ENCODE data around the gene MAFF. TPM values are rescaled to one million over a fixed set of nuclear protein-coding genes. Genes with fewer than 3 reads are reported as not detected.

The MAFF gene
- total RNA-seq, 1 experiment from 2014 or later = 4.6 TPM

DNA sequence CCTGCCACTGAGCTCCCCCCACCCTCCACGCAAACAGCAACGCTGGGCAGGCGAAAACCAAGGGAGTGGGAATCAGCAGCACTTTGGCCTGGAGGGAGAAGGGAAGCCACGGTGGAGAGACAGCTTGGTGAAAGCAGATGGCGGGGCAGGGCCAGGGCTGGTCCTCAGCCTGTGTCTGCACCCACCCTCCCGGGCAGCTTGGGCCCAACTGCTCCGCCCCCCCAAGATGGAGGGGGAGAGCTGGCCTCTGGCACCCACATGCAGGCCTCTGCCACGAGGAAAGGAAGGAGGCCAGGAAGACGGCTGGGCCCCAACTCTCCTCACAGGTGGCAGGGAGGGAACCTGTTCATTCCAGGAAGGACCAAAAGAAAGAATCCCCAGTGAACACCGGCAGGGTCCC lies 17.8 kb downstream of the MAFF start:
- no peaks in the 10 kb centered on the region for H3K27me3 Mint-ChIP-seq (ENCODE audit: low read depth)
- no peaks in the 10 kb centered on the region for H3K9me3 Mint-ChIP-seq
- ATAC-seq (no peak), DNase-seq (ENCODE audit: low spot score) (no peak)
- TF ChIP-seq, protein P1, sequence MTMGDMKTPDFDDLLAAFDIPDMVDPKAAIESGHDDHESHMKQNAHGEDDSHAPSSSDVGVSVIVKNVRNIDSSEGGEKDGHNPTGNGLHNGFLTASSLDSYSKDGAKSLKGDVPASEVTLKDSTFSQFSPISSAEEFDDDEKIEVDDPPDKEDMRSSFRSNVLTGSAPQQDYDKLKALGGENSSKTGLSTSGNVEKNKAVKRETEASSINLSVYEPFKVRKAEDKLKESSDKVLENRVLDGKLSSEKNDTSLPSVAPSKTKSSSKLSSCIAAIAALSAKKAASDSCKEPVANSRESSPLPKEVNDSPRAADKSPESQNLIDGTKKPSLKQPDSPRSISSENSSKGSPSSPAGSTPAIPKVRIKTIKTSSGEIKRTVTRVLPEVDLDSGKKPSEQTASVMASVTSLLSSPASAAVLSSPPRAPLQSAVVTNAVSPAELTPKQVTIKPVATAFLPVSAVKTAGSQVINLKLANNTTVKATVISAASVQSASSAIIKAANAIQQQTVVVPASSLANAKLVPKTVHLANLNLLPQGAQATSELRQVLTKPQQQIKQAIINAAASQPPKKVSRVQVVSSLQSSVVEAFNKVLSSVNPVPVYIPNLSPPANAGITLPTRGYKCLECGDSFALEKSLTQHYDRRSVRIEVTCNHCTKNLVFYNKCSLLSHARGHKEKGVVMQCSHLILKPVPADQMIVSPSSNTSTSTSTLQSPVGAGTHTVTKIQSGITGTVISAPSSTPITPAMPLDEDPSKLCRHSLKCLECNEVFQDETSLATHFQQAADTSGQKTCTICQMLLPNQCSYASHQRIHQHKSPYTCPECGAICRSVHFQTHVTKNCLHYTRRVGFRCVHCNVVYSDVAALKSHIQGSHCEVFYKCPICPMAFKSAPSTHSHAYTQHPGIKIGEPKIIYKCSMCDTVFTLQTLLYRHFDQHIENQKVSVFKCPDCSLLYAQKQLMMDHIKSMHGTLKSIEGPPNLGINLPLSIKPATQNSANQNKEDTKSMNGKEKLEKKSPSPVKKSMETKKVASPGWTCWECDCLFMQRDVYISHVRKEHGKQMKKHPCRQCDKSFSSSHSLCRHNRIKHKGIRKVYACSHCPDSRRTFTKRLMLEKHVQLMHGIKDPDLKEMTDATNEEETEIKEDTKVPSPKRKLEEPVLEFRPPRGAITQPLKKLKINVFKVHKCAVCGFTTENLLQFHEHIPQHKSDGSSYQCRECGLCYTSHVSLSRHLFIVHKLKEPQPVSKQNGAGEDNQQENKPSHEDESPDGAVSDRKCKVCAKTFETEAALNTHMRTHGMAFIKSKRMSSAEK (CRISPR knock-in tag; IDR thresholded peaks at IDR 0.05; ENCODE audit: borderline replicate concordance) = no peak
- TF ChIP-seq MYBL2 (CRISPR knock-in tag; IDR thresholded peaks at IDR 0.05) (no peak), JUN (CRISPR knock-in tag; IDR thresholded peaks at IDR 0.05) (no peak), CREB1 (CRISPR knock-in tag; IDR thresholded peaks at IDR 0.05) (no peak), ZNF423 (CRISPR knock-in tag; IDR thresholded peaks at IDR 0.05) (no peak), NFATC4 (CRISPR knock-in tag; IDR thresholded peaks at IDR 0.05) (no peak), ZNF138 (CRISPR knock-in tag; conservative IDR thresholded peaks at IDR 0.05) (no peak), FOXJ3 (CRISPR knock-in tag; IDR thresholded peaks at IDR 0.05; ENCODE audit: borderline replicate concordance) (no peak), TP53 (CRISPR knock-in tag; IDR thresholded peaks at IDR 0.05) (no peak), PRRX2 (CRISPR knock-in tag; IDR thresholded peaks at IDR 0.05) (no peak)
- TF ChIP-seq, protein P2, sequence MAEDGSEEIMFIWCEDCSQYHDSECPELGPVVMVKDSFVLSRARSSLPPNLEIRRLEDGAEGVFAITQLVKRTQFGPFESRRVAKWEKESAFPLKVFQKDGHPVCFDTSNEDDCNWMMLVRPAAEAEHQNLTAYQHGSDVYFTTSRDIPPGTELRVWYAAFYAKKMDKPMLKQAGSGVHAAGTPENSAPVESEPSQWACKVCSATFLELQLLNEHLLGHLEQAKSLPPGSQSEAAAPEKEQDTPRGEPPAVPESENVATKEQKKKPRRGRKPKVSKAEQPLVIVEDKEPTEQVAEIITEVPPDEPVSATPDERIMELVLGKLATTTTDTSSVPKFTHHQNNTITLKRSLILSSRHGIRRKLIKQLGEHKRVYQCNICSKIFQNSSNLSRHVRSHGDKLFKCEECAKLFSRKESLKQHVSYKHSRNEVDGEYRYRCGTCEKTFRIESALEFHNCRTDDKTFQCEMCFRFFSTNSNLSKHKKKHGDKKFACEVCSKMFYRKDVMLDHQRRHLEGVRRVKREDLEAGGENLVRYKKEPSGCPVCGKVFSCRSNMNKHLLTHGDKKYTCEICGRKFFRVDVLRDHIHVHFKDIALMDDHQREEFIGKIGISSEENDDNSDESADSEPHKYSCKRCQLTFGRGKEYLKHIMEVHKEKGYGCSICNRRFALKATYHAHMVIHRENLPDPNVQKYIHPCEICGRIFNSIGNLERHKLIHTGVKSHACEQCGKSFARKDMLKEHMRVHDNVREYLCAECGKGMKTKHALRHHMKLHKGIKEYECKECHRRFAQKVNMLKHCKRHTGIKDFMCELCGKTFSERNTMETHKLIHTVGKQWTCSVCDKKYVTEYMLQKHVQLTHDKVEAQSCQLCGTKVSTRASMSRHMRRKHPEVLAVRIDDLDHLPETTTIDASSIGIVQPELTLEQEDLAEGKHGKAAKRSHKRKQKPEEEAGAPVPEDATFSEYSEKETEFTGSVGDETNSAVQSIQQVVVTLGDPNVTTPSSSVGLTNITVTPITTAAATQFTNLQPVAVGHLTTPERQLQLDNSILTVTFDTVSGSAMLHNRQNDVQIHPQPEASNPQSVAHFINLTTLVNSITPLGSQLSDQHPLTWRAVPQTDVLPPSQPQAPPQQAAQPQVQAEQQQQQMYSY (CRISPR knock-in tag; IDR thresholded peaks at IDR 0.05) = no peak
- TF ChIP-seq, protein P3, sequence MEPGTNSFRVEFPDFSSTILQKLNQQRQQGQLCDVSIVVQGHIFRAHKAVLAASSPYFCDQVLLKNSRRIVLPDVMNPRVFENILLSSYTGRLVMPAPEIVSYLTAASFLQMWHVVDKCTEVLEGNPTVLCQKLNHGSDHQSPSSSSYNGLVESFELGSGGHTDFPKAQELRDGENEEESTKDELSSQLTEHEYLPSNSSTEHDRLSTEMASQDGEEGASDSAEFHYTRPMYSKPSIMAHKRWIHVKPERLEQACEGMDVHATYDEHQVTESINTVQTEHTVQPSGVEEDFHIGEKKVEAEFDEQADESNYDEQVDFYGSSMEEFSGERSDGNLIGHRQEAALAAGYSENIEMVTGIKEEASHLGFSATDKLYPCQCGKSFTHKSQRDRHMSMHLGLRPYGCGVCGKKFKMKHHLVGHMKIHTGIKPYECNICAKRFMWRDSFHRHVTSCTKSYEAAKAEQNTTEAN (CRISPR knock-in tag; IDR thresholded peaks at IDR 0.05) = no peak
- TF ChIP-seq, protein P4, sequence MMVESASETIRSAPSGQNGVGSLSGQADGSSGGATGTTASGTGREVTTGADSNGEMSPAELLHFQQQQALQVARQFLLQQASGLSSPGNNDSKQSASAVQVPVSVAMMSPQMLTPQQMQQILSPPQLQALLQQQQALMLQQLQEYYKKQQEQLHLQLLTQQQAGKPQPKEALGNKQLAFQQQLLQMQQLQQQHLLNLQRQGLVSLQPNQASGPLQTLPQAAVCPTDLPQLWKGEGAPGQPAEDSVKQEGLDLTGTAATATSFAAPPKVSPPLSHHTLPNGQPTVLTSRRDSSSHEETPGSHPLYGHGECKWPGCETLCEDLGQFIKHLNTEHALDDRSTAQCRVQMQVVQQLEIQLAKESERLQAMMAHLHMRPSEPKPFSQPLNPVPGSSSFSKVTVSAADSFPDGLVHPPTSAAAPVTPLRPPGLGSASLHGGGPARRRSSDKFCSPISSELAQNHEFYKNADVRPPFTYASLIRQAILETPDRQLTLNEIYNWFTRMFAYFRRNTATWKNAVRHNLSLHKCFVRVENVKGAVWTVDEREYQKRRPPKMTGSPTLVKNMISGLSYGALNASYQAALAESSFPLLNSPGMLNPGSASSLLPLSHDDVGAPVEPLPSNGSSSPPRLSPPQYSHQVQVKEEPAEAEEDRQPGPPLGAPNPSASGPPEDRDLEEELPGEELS (CRISPR knock-in tag; IDR thresholded peaks at IDR 0.05) = no peak
- no peak overlapping the region for H3K4me3 Mint-ChIP-seq
- peaks cover 24% of the 10 kb centered on the region for H3K4me1 Mint-ChIP-seq
- CTCF ChIA-PET = interaction anchor here (0.5 to 2.6 kb wide), 8 partner anchors 11 to 281 kb away, joined by 3 to 9 read pairs (median 5); partner anchors contain the start of gene MAFF
- POLR2A ChIA-PET = no interaction called here
- H3K36me3 Mint-ChIP-seq = peaks cover 5% of the 10 kb centered on the region
- H3K27ac Mint-ChIP-seq = peak overlapping the region; percentile 84; the same call in 1 of the 2 replicates

DNA sequence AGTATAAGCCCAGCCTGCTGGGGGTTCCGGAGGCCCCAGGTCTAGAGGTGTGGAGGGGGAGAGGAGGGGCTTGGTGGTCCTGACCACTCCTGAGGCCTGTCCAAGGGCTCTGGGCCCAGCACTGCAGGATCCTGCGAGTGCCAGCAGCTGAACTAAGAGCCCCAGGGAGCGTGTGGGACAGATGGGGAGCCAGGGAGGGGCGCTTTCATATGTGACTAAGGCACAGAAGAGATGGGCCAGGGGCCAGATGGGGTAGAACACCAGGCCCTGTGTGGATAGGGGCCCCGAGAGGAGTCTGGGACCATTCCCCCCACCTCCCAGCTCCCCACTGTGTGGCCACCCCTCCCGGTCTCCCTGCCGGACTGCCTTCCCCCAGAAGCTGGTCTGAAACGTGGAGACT lies 18.4 kb downstream of the MAFF start:
- peaks cover 20% of the 10 kb centered on the region for H3K4me1 Mint-ChIP-seq
- H3K27ac Mint-ChIP-seq = peak overlapping the region; percentile 32; the same call in 1 of the 2 replicates
- peaks cover 6% of the 10 kb centered on the region for H3K36me3 Mint-ChIP-seq
- ChIA-PET POLR2A (no interaction called here), CTCF (interaction anchor here (0.8 to 2.6 kb wide), 6 partner anchors 10 to 168 kb away, joined by 3 to 9 read pairs (median 5); partner anchors contain the start of gene MAFF)
- H3K27me3 Mint-ChIP-seq (ENCODE audit: low read depth) = no peaks in the 10 kb centered on the region
- H3K9me3 Mint-ChIP-seq = no peaks in the 10 kb centered on the region
- H3K4me3 Mint-ChIP-seq = no peak overlapping the region
- no peak for DNase-seq (ENCODE audit: low spot score)
- no peak for ATAC-seq
- TF ChIP-seq SMAD4 (CRISPR knock-in tag; IDR thresholded peaks at IDR 0.05) (no peak), CREM (CRISPR knock-in tag; IDR thresholded peaks at IDR 0.05) (no peak), TEAD1 (CRISPR knock-in tag; IDR thresholded peaks at IDR 0.05) (no peak), NFYB (CRISPR knock-in tag; conservative IDR thresholded peaks at IDR 0.05; ENCODE audit: low read depth) (no peak)
- TF ChIP-seq, protein P5, sequence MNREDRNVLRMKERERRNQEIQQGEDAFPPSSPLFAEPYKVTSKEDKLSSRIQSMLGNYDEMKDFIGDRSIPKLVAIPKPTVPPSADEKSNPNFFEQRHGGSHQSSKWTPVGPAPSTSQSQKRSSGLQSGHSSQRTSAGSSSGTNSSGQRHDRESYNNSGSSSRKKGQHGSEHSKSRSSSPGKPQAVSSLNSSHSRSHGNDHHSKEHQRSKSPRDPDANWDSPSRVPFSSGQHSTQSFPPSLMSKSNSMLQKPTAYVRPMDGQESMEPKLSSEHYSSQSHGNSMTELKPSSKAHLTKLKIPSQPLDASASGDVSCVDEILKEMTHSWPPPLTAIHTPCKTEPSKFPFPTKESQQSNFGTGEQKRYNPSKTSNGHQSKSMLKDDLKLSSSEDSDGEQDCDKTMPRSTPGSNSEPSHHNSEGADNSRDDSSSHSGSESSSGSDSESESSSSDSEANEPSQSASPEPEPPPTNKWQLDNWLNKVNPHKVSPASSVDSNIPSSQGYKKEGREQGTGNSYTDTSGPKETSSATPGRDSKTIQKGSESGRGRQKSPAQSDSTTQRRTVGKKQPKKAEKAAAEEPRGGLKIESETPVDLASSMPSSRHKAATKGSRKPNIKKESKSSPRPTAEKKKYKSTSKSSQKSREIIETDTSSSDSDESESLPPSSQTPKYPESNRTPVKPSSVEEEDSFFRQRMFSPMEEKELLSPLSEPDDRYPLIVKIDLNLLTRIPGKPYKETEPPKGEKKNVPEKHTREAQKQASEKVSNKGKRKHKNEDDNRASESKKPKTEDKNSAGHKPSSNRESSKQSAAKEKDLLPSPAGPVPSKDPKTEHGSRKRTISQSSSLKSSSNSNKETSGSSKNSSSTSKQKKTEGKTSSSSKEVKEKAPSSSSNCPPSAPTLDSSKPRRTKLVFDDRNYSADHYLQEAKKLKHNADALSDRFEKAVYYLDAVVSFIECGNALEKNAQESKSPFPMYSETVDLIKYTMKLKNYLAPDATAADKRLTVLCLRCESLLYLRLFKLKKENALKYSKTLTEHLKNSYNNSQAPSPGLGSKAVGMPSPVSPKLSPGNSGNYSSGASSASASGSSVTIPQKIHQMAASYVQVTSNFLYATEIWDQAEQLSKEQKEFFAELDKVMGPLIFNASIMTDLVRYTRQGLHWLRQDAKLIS (CRISPR knock-in tag; IDR thresholded peaks at IDR 0.05; ENCODE audit: borderline replicate concordance) = no peak
- TF ChIP-seq, protein P6, sequence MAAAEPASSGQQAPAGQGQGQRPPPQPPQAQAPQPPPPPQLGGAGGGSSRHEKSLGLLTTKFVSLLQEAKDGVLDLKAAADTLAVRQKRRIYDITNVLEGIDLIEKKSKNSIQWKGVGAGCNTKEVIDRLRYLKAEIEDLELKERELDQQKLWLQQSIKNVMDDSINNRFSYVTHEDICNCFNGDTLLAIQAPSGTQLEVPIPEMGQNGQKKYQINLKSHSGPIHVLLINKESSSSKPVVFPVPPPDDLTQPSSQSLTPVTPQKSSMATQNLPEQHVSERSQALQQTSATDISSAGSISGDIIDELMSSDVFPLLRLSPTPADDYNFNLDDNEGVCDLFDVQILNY (CRISPR knock-in tag; IDR thresholded peaks at IDR 0.05) = no peak
